Measurements from ENCODE around the gene FPGT. TPM values are rescaled to one million over a fixed set of nuclear protein-coding genes. Genes with fewer than 3 reads are reported as not detected.

The FPGT gene
- total and polyA plus RNA-seq, 2 donors from 2014 or later, result 8.0 to 23.0 TPM

DNA sequence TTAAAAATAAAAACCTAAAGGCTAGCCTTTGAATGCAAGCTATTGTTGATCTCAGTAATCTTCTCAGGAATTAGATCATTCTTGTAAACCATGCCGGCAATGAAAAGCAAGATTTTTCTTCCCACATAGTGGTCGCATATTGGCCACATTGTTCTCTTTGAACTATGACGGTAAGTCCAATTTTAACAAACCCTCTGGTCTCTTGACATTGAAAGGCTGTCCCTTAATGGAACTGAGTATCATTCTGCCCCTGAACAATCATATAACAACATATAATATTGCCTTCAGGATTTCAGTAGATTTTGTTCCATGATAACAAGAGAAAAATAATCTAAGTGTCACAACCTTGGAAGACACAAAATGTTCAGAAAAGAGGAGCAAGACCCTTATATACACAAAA, 38.4 kb downstream of the FPGT start:
- H3K27ac ChIP-seq (ENCODE audit: low read depth in 2 of 2, low read length in 2 of 2), result no peak overlapping the region
- H3K36me3 ChIP-seq (ENCODE audit: control insufficient read depth in 2 of 3, insufficient read depth in 3 of 3, low read length in 3 of 3), result no peaks in the 10 kb centered on the region
- no peaks in the 10 kb centered on the region for H3K4me1 ChIP-seq (ENCODE audit: control insufficient read depth in 2 of 3, insufficient read depth in 2 of 3, low read depth in 1 of 3, low read length in 3 of 3)
- DNase-seq, result no peak
- TF ChIP-seq, protein P1, sequence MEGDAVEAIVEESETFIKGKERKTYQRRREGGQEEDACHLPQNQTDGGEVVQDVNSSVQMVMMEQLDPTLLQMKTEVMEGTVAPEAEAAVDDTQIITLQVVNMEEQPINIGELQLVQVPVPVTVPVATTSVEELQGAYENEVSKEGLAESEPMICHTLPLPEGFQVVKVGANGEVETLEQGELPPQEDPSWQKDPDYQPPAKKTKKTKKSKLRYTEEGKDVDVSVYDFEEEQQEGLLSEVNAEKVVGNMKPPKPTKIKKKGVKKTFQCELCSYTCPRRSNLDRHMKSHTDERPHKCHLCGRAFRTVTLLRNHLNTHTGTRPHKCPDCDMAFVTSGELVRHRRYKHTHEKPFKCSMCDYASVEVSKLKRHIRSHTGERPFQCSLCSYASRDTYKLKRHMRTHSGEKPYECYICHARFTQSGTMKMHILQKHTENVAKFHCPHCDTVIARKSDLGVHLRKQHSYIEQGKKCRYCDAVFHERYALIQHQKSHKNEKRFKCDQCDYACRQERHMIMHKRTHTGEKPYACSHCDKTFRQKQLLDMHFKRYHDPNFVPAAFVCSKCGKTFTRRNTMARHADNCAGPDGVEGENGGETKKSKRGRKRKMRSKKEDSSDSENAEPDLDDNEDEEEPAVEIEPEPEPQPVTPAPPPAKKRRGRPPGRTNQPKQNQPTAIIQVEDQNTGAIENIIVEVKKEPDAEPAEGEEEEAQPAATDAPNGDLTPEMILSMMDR (IDR thresholded peaks at IDR 0.05; ENCODE audit: borderline replicate concordance, extremely low read depth, insufficient read depth), result no peak
- no peak overlapping the region for H3K4me3 ChIP-seq (ENCODE audit: low read length in 3 of 3)
- no peak overlapping the region for H3K9ac ChIP-seq (ENCODE audit: low read length in 3 of 3)
- intact Hi-C loops (cut with DNase I), result no loop called here
- H3K9me3 ChIP-seq (ENCODE audit: control insufficient read depth in 2 of 3, insufficient read depth in 1 of 3, low read length in 3 of 3), result no peaks in the 10 kb centered on the region
- H3K27me3 ChIP-seq (ENCODE audit: control insufficient read depth, insufficient read depth, low read length), result no peaks in the 10 kb centered on the region
- no peak for FAIRE-seq

DNA sequence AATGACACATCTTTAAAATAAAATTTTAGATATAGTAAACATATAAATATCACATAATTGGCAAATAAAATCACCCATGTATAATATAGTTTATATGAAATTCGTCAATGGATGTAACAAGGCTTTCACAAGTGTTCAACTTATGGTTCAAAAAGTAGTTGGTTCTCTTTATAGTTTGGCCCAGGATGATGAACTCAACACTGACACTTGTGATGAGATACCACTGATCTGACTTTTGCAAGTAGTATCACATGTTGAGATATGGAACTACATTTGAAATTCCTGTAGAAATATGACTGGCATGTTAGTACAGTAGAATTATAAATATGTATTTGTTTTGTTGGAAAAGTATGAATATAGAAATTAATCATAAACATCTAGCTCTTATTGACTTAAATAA, 39.0 kb downstream of the FPGT start:
- TF ChIP-seq, protein P1 (IDR thresholded peaks at IDR 0.05; ENCODE audit: borderline replicate concordance, extremely low read depth, insufficient read depth), result no peak
- no peak for DNase-seq
- no peak overlapping the region for H3K9ac ChIP-seq (ENCODE audit: low read length in 3 of 3)
- no peak for FAIRE-seq
- H3K36me3 ChIP-seq (ENCODE audit: control insufficient read depth in 2 of 3, insufficient read depth in 3 of 3, low read length in 3 of 3), result no peaks in the 10 kb centered on the region
- no peaks in the 10 kb centered on the region for H3K27me3 ChIP-seq (ENCODE audit: control insufficient read depth, insufficient read depth, low read length)
- no peaks in the 10 kb centered on the region for H3K4me1 ChIP-seq (ENCODE audit: control insufficient read depth in 2 of 3, insufficient read depth in 2 of 3, low read depth in 1 of 3, low read length in 3 of 3)
- no peak overlapping the region for H3K4me3 ChIP-seq (ENCODE audit: low read length in 3 of 3)
- H3K9me3 ChIP-seq (ENCODE audit: control insufficient read depth in 2 of 3, insufficient read depth in 1 of 3, low read length in 3 of 3), result no peaks in the 10 kb centered on the region
- intact Hi-C loops (cut with DNase I), result no loop called here
- no peak overlapping the region for H3K27ac ChIP-seq (ENCODE audit: low read depth in 2 of 2, low read length in 2 of 2)

DNA sequence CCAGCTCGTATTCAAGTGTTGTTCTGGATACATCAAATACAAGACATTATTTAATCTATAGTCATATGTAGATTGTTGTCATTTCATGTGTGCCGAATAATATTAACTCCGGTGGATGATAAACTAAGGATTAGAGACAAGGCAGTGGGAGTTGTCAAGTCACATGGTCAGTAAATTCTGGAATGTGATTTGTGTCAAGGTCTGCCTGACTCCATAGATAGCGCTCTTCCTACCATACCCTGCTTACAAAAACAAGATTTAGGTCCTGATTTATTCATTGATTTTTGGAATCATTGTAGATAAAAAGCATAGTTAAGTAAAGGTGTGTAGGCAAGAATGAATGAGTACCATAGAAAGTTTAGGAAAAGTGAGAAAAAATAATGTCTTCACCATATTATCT, 39.7 kb downstream of the FPGT start:
- intact Hi-C loops (cut with DNase I), result no loop called here
- no peak overlapping the region for H3K9ac ChIP-seq (ENCODE audit: low read length in 3 of 3)
- H3K27ac ChIP-seq (ENCODE audit: low read depth in 2 of 2, low read length in 2 of 2), result no peak overlapping the region
- H3K27me3 ChIP-seq (ENCODE audit: control insufficient read depth, insufficient read depth, low read length), result no peaks in the 10 kb centered on the region
- no peak for DNase-seq
- H3K4me3 ChIP-seq (ENCODE audit: low read length in 3 of 3), result no peak overlapping the region
- TF ChIP-seq, protein P1 (IDR thresholded peaks at IDR 0.05; ENCODE audit: borderline replicate concordance, extremely low read depth, insufficient read depth), result no peak
- no peak for FAIRE-seq
- H3K9me3 ChIP-seq (ENCODE audit: control insufficient read depth in 2 of 3, insufficient read depth in 1 of 3, low read length in 3 of 3), result no peaks in the 10 kb centered on the region
- no peaks in the 10 kb centered on the region for H3K4me1 ChIP-seq (ENCODE audit: control insufficient read depth in 2 of 3, insufficient read depth in 2 of 3, low read depth in 1 of 3, low read length in 3 of 3)
- H3K36me3 ChIP-seq (ENCODE audit: control insufficient read depth in 2 of 3, insufficient read depth in 3 of 3, low read length in 3 of 3), result no peaks in the 10 kb centered on the region

DNA sequence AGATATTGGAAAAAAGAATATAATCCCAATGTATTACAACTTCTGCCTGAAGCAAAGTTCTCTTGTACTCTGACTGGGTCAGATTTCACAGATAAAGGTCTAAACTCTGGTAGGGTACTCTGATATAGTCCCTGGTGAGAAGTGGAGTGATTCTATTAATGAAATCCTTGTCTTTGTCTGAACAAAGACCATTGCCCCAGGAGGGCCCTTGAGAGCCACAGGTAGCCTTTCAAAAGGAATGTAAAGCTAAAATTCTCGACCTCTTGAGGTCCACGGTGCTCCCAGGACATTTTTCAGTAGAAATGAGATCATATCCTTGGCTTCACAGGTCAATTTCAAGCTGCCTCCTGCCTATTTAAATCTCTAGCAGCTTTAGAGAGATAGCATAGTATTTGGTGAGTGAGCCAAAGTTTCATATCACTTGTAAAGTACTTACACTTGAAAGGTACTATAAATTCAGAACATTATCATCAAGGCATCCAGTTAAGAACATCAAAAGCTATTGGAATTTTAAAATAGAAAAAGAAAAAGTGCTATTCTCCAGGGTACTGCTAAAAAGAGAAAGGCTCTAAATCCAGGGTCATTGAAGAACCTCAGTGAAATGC, 47.2 kb downstream of the FPGT start:
- TF ChIP-seq, protein P1 (IDR thresholded peaks at IDR 0.05; ENCODE audit: borderline replicate concordance, extremely low read depth, insufficient read depth), result no peak
- H3K27ac ChIP-seq (ENCODE audit: low read depth in 2 of 2, low read length in 2 of 2), result no peak overlapping the region
- H3K4me1 ChIP-seq (ENCODE audit: control insufficient read depth in 2 of 3, insufficient read depth in 2 of 3, low read depth in 1 of 3, low read length in 3 of 3), result no peaks in the 10 kb centered on the region
- no peak overlapping the region for H3K4me3 ChIP-seq (ENCODE audit: low read length in 3 of 3)
- no peaks in the 10 kb centered on the region for H3K27me3 ChIP-seq (ENCODE audit: control insufficient read depth, insufficient read depth, low read length)
- intact Hi-C loops (cut with DNase I), result no loop called here
- H3K9ac ChIP-seq (ENCODE audit: low read length in 3 of 3), result no peak overlapping the region
- DNase-seq, result no peak
- no peak for FAIRE-seq
- no peaks in the 10 kb centered on the region for H3K9me3 ChIP-seq (ENCODE audit: control insufficient read depth in 2 of 3, insufficient read depth in 1 of 3, low read length in 3 of 3)
- H3K36me3 ChIP-seq (ENCODE audit: control insufficient read depth in 2 of 3, insufficient read depth in 3 of 3, low read length in 3 of 3), result no peaks in the 10 kb centered on the region

Data from kidney (tissue), 14 donors.